ENCODE measurements around the gene HIVEP3. TPM values are rescaled to one million over a fixed set of nuclear protein-coding genes. Genes with fewer than 3 reads are reported as not detected.

Gene HIVEP3
- total RNA-seq, 2 experiments from 2014 or later = 26.3 to 27.2 TPM

GRCh38 chr1:41835485-41835884, 83.2 kb downstream of the HIVEP3 start:
- POLR2A ChIA-PET = no interaction called here

GRCh38 chr1:41833519-41834000, 85.2 kb downstream of the HIVEP3 start:
- CTCF ChIA-PET = interaction anchor here (1.3 kb wide), 1 partner anchor 19 kb away, joined by 3 read pairs; no protein-coding TSS in a partner anchor
- POLR2A ChIA-PET = interaction anchor here (0.6 kb wide), 1 partner anchor 87 kb away, joined by 3 read pairs; no protein-coding TSS in a partner anchor

More at GRCh38 chr1:41835485-41835884, 83.2 kb downstream of the HIVEP3 start:
- CTCF ChIA-PET = no interaction called here

GRCh38 chr1:41830726-41831125, 88.0 kb downstream of the HIVEP3 start:
- ChIA-PET CTCF (no interaction called here), POLR2A (no interaction called here)

GRCh38 chr1:41827991-41828570, 90.6 kb downstream of the HIVEP3 start:
- ChIA-PET POLR2A (no interaction called here), CTCF (no interaction called here)

GRCh38 chr1:41823471-41823870, 95.3 kb downstream of the HIVEP3 start:
- POLR2A ChIA-PET = no interaction called here
- CTCF ChIA-PET = no interaction called here

- CTCF ChIA-PET = no interaction called here
- POLR2A ChIA-PET = no interaction called here
Observed at GRCh38 chr1:41822866-41823265, 95.9 kb downstream of the HIVEP3 start.

- POLR2A ChIA-PET = interaction anchor here (0.7 kb wide), 1 partner anchor 1155 kb away, joined by 3 read pairs; no protein-coding TSS in a partner anchor
- CTCF ChIA-PET = no interaction called here
Observed at GRCh38 chr1:41819843-41820242, 98.9 kb downstream of the HIVEP3 start.

GRCh38 chr1:41819069-41819468, 99.7 kb downstream of the HIVEP3 start:
- ChIA-PET CTCF (no interaction called here), POLR2A (interaction anchor here (0.7 kb wide), 1 partner anchor 1155 kb away, joined by 3 read pairs; no protein-coding TSS in a partner anchor)

- ChIA-PET CTCF (interaction anchor here (1.2 kb wide), 1 partner anchor 242 kb away, joined by 3 read pairs; no protein-coding TSS in a partner anchor), POLR2A (no interaction called here)
Observed at GRCh38 chr1:41816061-41816460, 102.7 kb downstream of the HIVEP3 start.

GRCh38 chr1:41813755-41814745, 104.7 kb downstream of the HIVEP3 start:
- CTCF ChIA-PET = interaction anchor here (0.6 to 0.7 kb wide), 2 partner anchors 20 to 59 kb away, joined by 3 read pairs; no protein-coding TSS in a partner anchor
- POLR2A ChIA-PET = no interaction called here

- POLR2A ChIA-PET = no interaction called here
- CTCF ChIA-PET = no interaction called here
Observed at GRCh38 chr1:41813226-41813625, 105.5 kb downstream of the HIVEP3 start.

- ChIA-PET CTCF (interaction anchor here (1.0 to 1.9 kb wide), 7 partner anchors 10 to 238 kb away, joined by 3 to 6 read pairs (median 3); no protein-coding TSS in a partner anchor), POLR2A (no interaction called here)
Observed at GRCh38 chr1:41812453-41812852, 106.3 kb downstream of the HIVEP3 start.

GRCh38 chr1:41812051-41812450, 106.7 kb downstream of the HIVEP3 start:
- POLR2A ChIA-PET = no interaction called here
- CTCF ChIA-PET = interaction anchor here (0.7 to 1.9 kb wide), 9 partner anchors 9 to 365 kb away, joined by 3 to 6 read pairs (median 3); no protein-coding TSS in a partner anchor

GRCh38 chr1:41811051-41811795, 107.5 kb downstream of the HIVEP3 start:
- CTCF ChIA-PET = interaction anchor here (0.7 to 1.9 kb wide), 14 partner anchors 8 to 366 kb away, joined by 3 to 6 read pairs (median 3); no protein-coding TSS in a partner anchor
- POLR2A ChIA-PET = no interaction called here

GRCh38 chr1:41810446-41810845, 108.3 kb downstream of the HIVEP3 start:
- ChIA-PET POLR2A (no interaction called here), CTCF (interaction anchor here (1.1 to 1.5 kb wide), 3 partner anchors 59 to 149 kb away, joined by 3 to 4 read pairs (median 3); no protein-coding TSS in a partner anchor)

GRCh38 chr1:41809692-41810091, 109.0 kb downstream of the HIVEP3 start:
- POLR2A ChIA-PET = no interaction called here
- CTCF ChIA-PET = interaction anchor here (1.1 kb wide), 1 partner anchor 236 kb away, joined by 3 read pairs; no protein-coding TSS in a partner anchor

GRCh38 chr1:41807390-41807789, 111.3 kb downstream of the HIVEP3 start:
- ChIA-PET POLR2A (no interaction called here), CTCF (interaction anchor here (1.6 kb wide), 1 partner anchor 85 kb away, joined by 5 read pairs; no protein-coding TSS in a partner anchor)

GRCh38 chr1:41806472-41807155, 112.1 kb downstream of the HIVEP3 start:
- POLR2A ChIA-PET = no interaction called here

More at GRCh38 chr1:41806472-41807155, 112.1 kb downstream of the HIVEP3 start:
- CTCF ChIA-PET = interaction anchor here (0.9 to 1.8 kb wide), 4 partner anchors 10 to 232 kb away, joined by 3 to 5 read pairs (median 4); no protein-coding TSS in a partner anchor

All from activated CD8-positive, alpha-beta memory T cell treated with anti-CD3 and anti-CD28 coated beads for 36 hours (primary cell).